Activated CD4-positive, alpha-beta T cell treated with anti-CD3 and anti-CD28 coated beads, Interleukin-2, amount 50 U/mL, for 16 hours (primary cell): ENCODE data around the gene HAGHL.

ENCODE experiments used
- DNase-seq: peaks from one replicate; pipeline ENCODE4 v3.0.0-alpha.2; 2020

The HAGHL gene

DNA sequence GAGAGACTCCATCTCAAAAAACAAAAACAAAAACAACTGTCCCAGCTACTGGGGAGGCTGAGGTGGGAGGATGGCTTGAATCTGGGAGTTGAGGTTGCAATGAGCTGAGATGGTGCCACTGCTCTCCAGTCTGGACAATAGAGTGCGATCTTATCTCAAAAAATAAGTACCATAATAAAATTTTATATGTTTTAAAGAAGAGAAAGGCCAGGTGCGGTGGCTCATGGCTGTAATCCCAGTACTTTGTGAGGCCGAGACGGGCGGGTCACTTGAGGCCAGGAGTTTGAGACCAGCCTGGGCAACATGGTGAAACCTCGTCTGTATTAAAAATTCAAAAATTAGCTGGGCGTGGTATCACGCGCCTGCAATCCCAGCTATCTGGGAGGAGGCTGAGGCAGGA lies 49.9 kb downstream of the HAGHL start:
- no peak for DNase-seq

GRCh38 chr16:777826-778225 lies 50.9 kb downstream of the HAGHL start:
- DNase-seq = no peak

DNA sequence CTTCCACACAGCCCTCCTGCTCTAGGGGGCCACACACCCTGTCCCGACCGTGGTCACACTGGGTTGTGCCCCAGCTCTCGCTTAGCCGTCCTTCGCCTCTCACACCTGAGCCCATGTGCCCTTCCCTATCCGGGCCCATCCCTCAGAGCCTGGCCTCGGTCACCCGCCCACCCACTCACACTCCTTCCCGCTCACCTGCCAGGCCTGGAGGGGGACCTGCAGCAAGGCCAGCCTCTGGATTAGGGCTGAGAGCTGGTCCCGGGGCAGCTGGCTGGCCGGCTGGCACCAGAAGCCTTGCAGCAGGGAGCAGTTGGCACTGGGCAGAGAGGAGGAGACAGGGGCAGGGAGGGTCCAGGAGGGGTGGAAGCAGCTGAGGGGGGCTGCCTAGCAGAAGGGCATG lies 51.5 kb downstream of the HAGHL start:
- DNase-seq = no peak

- DNase-seq = no peak
Measured at GRCh38 chr16:778909-779527, 52.1 kb downstream of the HAGHL start.
